AG08396 (cell line): Measurements from ENCODE around the gene RNF44.

Source experiments
- DNase-seq: peaks from one replicate; pipeline ENCODE4 v3.0.0; 2012; ENCODE audit warnings: low spot score, mixed read lengths

Gene RNF44

GRCh38 chr5:176535101-176535663, 2.0 kb downstream of the RNF44 start:
- DNase-seq = peak; percentile 32

- DNase-seq = peak; percentile 12
These were observed 2.6 kb downstream of the RNF44 start for GRCh38 chr5:176534640-176535039.

- peak; percentile 35 for DNase-seq
These were observed 3.1 kb downstream of the RNF44 start for GRCh38 chr5:176533894-176534611.

- no peak for DNase-seq
These were observed 3.8 kb downstream of the RNF44 start for GRCh38 chr5:176533390-176533789.

- DNase-seq = no peak
These were observed 4.4 kb downstream of the RNF44 start for GRCh38 chr5:176532795-176533194.

GRCh38 chr5:176531902-176532493, 5.2 kb downstream of the RNF44 start:
- DNase-seq = no peak

- peak; percentile 69 for DNase-seq
These were observed 6.0 kb downstream of the RNF44 start for GRCh38 chr5:176530983-176531901.

- no peak for DNase-seq
These were observed 6.7 kb downstream of the RNF44 start for GRCh38 chr5:176530393-176530982.

- no peak for DNase-seq
These were observed 7.5 kb downstream of the RNF44 start for GRCh38 chr5:176529741-176530141.

GRCh38 chr5:176529116-176529740, 8.0 kb downstream of the RNF44 start:
- no peak for DNase-seq

GRCh38 chr5:176528761-176529115, 8.5 kb downstream of the RNF44 start:
- no peak for DNase-seq

GRCh38 chr5:176528301-176528700, 8.9 kb downstream of the RNF44 start:
- no peak for DNase-seq

GRCh38 chr5:176527246-176528222, 9.7 kb downstream of the RNF44 start:
- DNase-seq = no peak

- DNase-seq = no peak
These were observed 10.7 kb downstream of the RNF44 start for GRCh38 chr5:176526462-176526861.

- no peak for DNase-seq
These were observed 11.5 kb downstream of the RNF44 start for GRCh38 chr5:176525677-176526076.

- DNase-seq = no peak
These were observed 12.2 kb downstream of the RNF44 start for GRCh38 chr5:176524987-176525386.

GRCh38 chr5:176524138-176524537, 13.1 kb downstream of the RNF44 start:
- DNase-seq = no peak

- no peak for DNase-seq
These were observed 15.4 kb downstream of the RNF44 start for GRCh38 chr5:176521699-176522263.

GRCh38 chr5:176521286-176521685, 15.9 kb downstream of the RNF44 start:
- DNase-seq = no peak
